PFSK-1 (cell line): ENCODE measurements around the gene MINDY4.

Experiments used
- POLR2AphosphoS5 ChIP-seq: IDR thresholded peaks from 2 replicates; pipeline ENCODE4 v1.6.1; 2012; ENCODE audit warnings: low read depth, mild to moderate bottlenecking, control low read depth, low read length, moderate library complexity
- SIN3A ChIP-seq: IDR thresholded peaks from 2 replicates; pipeline ENCODE4 v1.6.1; 2012; ENCODE audit warnings: mild to moderate bottlenecking, low read length, moderate library complexity, borderline replicate concordance; ENCODE audit not compliant: insufficient read depth
- TAF1 ChIP-seq: IDR thresholded peaks from 2 replicates; pipeline ENCODE4 v1.6.1; 2012; ENCODE audit warnings: low read length, control low read depth, borderline replicate concordance; ENCODE audit not compliant: insufficient read depth
- TF ChIP-seq, protein P1 (sequence below), 2 experiments: IDR thresholded peaks; 2 replicates each; pipeline versions ENCODE4 v1.6.1 to v1.8.0; 2011 to 2012; ENCODE audit warnings: low read depth in 2 of 2, low read length in 2 of 2, control low read depth in 1 of 2, inconsistent platforms in 1 of 2, mild to moderate bottlenecking in 1 of 2, moderate library complexity in 1 of 2; ENCODE audit not compliant: insufficient read depth in 1 of 2

DNA sequence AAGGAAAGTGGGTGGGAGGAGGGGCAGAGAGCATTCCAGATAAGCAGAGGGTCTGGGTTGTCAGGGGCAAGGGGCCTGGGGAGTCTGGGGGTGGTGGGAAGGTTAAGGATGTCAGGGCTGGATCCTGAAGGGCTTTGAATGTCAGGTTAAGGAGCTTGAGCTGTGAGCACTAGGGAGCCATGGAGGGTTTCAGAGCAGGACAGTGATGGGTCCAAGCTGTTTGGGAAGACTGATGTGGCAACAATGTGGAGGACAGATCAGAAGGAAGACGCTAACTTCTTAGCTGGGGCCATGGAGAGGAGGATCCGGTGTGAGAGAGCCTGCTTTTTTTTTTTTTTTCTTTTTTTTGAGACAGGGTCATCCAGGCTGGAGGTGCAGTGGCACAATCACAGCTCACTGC is 126.6 kb downstream of the MINDY4 start:
- no peak for TF ChIP-seq POLR2AphosphoS5
- no peak for TF ChIP-seq TAF1
- TF ChIP-seq, protein P1, sequence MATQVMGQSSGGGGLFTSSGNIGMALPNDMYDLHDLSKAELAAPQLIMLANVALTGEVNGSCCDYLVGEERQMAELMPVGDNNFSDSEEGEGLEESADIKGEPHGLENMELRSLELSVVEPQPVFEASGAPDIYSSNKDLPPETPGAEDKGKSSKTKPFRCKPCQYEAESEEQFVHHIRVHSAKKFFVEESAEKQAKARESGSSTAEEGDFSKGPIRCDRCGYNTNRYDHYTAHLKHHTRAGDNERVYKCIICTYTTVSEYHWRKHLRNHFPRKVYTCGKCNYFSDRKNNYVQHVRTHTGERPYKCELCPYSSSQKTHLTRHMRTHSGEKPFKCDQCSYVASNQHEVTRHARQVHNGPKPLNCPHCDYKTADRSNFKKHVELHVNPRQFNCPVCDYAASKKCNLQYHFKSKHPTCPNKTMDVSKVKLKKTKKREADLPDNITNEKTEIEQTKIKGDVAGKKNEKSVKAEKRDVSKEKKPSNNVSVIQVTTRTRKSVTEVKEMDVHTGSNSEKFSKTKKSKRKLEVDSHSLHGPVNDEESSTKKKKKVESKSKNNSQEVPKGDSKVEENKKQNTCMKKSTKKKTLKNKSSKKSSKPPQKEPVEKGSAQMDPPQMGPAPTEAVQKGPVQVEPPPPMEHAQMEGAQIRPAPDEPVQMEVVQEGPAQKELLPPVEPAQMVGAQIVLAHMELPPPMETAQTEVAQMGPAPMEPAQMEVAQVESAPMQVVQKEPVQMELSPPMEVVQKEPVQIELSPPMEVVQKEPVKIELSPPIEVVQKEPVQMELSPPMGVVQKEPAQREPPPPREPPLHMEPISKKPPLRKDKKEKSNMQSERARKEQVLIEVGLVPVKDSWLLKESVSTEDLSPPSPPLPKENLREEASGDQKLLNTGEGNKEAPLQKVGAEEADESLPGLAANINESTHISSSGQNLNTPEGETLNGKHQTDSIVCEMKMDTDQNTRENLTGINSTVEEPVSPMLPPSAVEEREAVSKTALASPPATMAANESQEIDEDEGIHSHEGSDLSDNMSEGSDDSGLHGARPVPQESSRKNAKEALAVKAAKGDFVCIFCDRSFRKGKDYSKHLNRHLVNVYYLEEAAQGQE (IDR thresholded peaks at IDR 0.05; ENCODE audit: insufficient read depth in 1 of 2, low read depth in 2 of 2, low read length in 2 of 2), result no peak
- no peak for TF ChIP-seq SIN3A
